ENCODE results near the gene SGTA.

Gene SGTA

GRCh38 chr19:2774953-2775555 is 8.0 kb downstream of the SGTA start:
- Histone ChIP-seq H3K4me3 (ENCODE audit: insufficient read depth, low read length, poor library complexity, severe bottlenecking) (no peak overlapping the region), H3K27ac (ENCODE audit: low read depth, low read length) (no peak overlapping the region), H3K79me2 (ENCODE audit: insufficient read depth, low read length) (peaks cover 88% of the 10 kb centered on the region), H3K27me3 (ENCODE audit: low read length) (no peaks in the 10 kb centered on the region), H3K9me2 (replicated peaks; ENCODE audit: insufficient read depth, low read length) (no peaks in the 10 kb centered on the region), H3K9me3 (ENCODE audit: insufficient read depth, low read length) (no peaks in the 10 kb centered on the region), H3F3A (ENCODE audit: insufficient read depth) (no peaks in the 10 kb centered on the region), H3K36me3 (ENCODE audit: low read length) (no peaks in the 10 kb centered on the region), H3K4me2 (ENCODE audit: low read depth, low read length, poor library complexity, severe bottlenecking) (no peak overlapping the region), H4K20me1 (ENCODE audit: low read depth, low read length) (peaks cover 3% of the 10 kb centered on the region; the same call in 1 of the 2 replicates), H2AFZ (ENCODE audit: low read depth, low read length, severe bottlenecking) (no peak overlapping the region), H3K9ac (ENCODE audit: low read length) (no peak overlapping the region)
- no peak for TF ChIP-seq EZH2phosphoT487 (conservative IDR thresholded peaks at IDR 0.05; ENCODE audit: low read length)
- TF ChIP-seq CTCF (IDR thresholded peaks at IDR 0.05; ENCODE audit: insufficient read depth, low read length, poor library complexity, severe bottlenecking) = no peak

GRCh38 chr19:2774083-2774679 is 8.9 kb downstream of the SGTA start:
- no peak for TF ChIP-seq EZH2phosphoT487 (conservative IDR thresholded peaks at IDR 0.05; ENCODE audit: low read length)
- no peak for TF ChIP-seq CTCF (IDR thresholded peaks at IDR 0.05; ENCODE audit: insufficient read depth, low read length, poor library complexity, severe bottlenecking)
- Histone ChIP-seq H3K79me2 (ENCODE audit: insufficient read depth, low read length) (peaks cover 83% of the 10 kb centered on the region), H3K4me2 (ENCODE audit: low read depth, low read length, poor library complexity, severe bottlenecking) (no peak overlapping the region), H3K9me2 (replicated peaks; ENCODE audit: insufficient read depth, low read length) (no peaks in the 10 kb centered on the region), H3K36me3 (ENCODE audit: low read length) (no peaks in the 10 kb centered on the region), H3K27ac (ENCODE audit: low read depth, low read length) (no peak overlapping the region), H3K9ac (ENCODE audit: low read length) (no peak overlapping the region), H4K20me1 (ENCODE audit: low read depth, low read length) (peaks cover 3% of the 10 kb centered on the region; the same call in 1 of the 2 replicates), H3K27me3 (ENCODE audit: low read length) (no peaks in the 10 kb centered on the region), H2AFZ (ENCODE audit: low read depth, low read length, severe bottlenecking) (no peak overlapping the region), H3F3A (ENCODE audit: insufficient read depth) (no peaks in the 10 kb centered on the region), H3K9me3 (ENCODE audit: insufficient read depth, low read length) (no peaks in the 10 kb centered on the region), H3K4me3 (ENCODE audit: insufficient read depth, low read length, poor library complexity, severe bottlenecking) (no peak overlapping the region)

- Histone ChIP-seq H3K9me2 (replicated peaks; ENCODE audit: insufficient read depth, low read length) (no peaks in the 10 kb centered on the region), H3F3A (ENCODE audit: insufficient read depth) (no peaks in the 10 kb centered on the region), H2AFZ (ENCODE audit: low read depth, low read length, severe bottlenecking) (no peak overlapping the region), H3K9ac (ENCODE audit: low read length) (no peak overlapping the region), H3K27me3 (ENCODE audit: low read length) (no peaks in the 10 kb centered on the region), H3K4me3 (ENCODE audit: insufficient read depth, low read length, poor library complexity, severe bottlenecking) (no peak overlapping the region), H4K20me1 (ENCODE audit: low read depth, low read length) (peaks cover 3% of the 10 kb centered on the region; the same call in 1 of the 2 replicates), H3K79me2 (ENCODE audit: insufficient read depth, low read length) (peaks cover 68% of the 10 kb centered on the region), H3K27ac (ENCODE audit: low read depth, low read length) (no peak overlapping the region), H3K4me2 (ENCODE audit: low read depth, low read length, poor library complexity, severe bottlenecking) (no peak overlapping the region), H3K9me3 (ENCODE audit: insufficient read depth, low read length) (no peaks in the 10 kb centered on the region), H3K36me3 (ENCODE audit: low read length) (no peaks in the 10 kb centered on the region)
- no peak for TF ChIP-seq EZH2phosphoT487 (conservative IDR thresholded peaks at IDR 0.05; ENCODE audit: low read length)
- TF ChIP-seq CTCF (IDR thresholded peaks at IDR 0.05; ENCODE audit: insufficient read depth, low read length, poor library complexity, severe bottlenecking) = no peak
Observed at GRCh38 chr19:2771786-2772674, 11.0 kb downstream of the SGTA start.

All from SU-DHL-6 (cell line).